Measurements from ENCODE around the gene HOXB3.

HOXB3 gene

DNA sequence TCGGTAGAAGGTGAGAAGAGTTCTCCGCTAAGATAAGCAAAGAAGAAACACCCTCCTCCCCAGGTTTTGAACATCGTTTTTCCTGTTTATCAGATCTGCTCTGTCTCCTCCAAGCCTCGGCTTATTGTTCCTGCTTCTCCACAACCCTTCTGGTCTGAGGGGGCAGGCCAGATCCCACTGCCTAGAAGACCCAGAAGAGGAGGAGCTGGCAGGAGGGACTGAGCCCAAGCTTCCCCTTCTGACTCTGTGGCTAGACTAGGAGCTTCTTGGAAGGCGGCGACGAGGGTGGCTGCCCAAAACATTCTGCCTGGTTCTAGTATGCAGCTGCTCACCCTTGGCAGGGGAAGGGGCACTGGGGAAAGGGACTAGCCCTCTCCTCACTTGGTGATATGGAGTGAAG lies 8.7 kb upstream of the HOXB3 start:
- POLR2A ChIA-PET, result no interaction called here

DNA sequence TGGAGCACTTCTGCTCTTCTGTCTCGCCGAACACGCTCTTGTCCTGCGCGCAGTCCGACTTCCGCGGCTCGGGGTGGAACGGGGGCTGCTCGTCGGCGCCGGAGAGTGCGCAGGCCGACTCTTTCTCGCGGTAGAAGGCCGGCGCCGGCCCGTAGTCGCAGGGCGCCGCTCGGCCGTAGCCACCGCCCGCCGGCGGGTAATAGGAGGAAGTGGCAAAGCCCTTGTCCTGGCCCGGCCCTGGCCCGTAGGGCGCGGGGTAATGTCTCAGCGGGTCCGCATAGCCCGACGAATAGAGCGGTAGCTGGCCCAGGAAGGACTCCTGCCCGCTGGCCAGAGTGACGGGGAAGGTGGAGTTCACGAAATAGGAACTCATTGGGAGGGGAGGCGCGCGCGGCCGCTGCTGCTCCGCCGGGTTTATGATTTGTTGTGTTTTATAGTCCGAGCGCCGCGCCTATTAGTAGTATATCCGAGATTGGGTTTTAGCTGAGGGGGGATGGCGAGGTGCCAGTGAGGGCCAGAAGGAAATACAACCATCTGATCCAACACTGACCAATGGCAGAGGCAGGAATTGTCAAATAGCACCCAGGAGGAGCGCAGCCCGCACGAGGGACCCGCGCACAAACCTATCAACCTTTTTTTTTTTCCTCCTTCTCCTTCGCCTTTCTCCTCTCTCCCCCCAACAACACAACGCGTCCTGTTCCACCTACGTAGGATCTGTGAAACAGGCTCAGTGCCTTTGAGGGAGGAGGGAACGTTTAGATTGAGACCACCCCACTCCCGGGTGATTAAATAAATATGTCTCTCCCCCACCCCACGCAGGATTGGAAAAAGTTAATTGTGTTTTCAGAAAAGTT lies 8.0 kb upstream of the HOXB3 start:
- DNase-seq (ENCODE audit: extremely low spot score), result peak; percentile 59
- ChIA-PET CTCF (interaction anchor here (1.2 to 1.7 kb wide), 4 partner anchors 12 to 335 kb away, joined by 3 to 8 read pairs (median 5); no protein-coding TSS in a partner anchor), POLR2A (no interaction called here)
- TF ChIP-seq, protein P1, sequence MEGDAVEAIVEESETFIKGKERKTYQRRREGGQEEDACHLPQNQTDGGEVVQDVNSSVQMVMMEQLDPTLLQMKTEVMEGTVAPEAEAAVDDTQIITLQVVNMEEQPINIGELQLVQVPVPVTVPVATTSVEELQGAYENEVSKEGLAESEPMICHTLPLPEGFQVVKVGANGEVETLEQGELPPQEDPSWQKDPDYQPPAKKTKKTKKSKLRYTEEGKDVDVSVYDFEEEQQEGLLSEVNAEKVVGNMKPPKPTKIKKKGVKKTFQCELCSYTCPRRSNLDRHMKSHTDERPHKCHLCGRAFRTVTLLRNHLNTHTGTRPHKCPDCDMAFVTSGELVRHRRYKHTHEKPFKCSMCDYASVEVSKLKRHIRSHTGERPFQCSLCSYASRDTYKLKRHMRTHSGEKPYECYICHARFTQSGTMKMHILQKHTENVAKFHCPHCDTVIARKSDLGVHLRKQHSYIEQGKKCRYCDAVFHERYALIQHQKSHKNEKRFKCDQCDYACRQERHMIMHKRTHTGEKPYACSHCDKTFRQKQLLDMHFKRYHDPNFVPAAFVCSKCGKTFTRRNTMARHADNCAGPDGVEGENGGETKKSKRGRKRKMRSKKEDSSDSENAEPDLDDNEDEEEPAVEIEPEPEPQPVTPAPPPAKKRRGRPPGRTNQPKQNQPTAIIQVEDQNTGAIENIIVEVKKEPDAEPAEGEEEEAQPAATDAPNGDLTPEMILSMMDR (IDR thresholded peaks at IDR 0.05; ENCODE audit: control extremely low read depth, extremely low read depth, low read depth, missing control alignments), result no peak

More for the DNA sequence above, 8.7 kb upstream of the HOXB3 start:
- CTCF ChIA-PET, result interaction anchor here (0.8 to 1.7 kb wide), 5 partner anchors 11 to 336 kb away, joined by 3 to 8 read pairs (median 4); no protein-coding TSS in a partner anchor
- TF ChIP-seq, protein P1 (IDR thresholded peaks at IDR 0.05; ENCODE audit: control extremely low read depth, extremely low read depth, low read depth, missing control alignments), result no peak
- no peak for DNase-seq (ENCODE audit: extremely low spot score)

DNA sequence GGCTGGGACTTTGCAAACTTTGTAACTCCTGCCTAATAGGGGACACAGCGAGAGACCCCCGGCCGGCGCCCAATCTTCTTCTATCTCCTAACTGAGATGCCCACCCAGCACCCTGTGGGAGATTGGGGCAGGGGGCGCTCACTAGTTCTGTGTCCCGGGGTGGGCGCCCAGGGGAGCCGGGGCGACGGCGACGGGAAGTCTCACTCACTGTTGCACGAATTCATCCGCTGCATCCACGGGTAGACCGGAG lies 7.4 kb upstream of the HOXB3 start:
- ChIA-PET CTCF (interaction anchor here (1.2 kb wide), 1 partner anchor 21 kb away, joined by 4 read pairs; no protein-coding TSS in a partner anchor), POLR2A (no interaction called here)
- DNase-seq (ENCODE audit: extremely low spot score), result no peak
- TF ChIP-seq, protein P1 (IDR thresholded peaks at IDR 0.05; ENCODE audit: control extremely low read depth, extremely low read depth, low read depth, missing control alignments), result no peak

DNA sequence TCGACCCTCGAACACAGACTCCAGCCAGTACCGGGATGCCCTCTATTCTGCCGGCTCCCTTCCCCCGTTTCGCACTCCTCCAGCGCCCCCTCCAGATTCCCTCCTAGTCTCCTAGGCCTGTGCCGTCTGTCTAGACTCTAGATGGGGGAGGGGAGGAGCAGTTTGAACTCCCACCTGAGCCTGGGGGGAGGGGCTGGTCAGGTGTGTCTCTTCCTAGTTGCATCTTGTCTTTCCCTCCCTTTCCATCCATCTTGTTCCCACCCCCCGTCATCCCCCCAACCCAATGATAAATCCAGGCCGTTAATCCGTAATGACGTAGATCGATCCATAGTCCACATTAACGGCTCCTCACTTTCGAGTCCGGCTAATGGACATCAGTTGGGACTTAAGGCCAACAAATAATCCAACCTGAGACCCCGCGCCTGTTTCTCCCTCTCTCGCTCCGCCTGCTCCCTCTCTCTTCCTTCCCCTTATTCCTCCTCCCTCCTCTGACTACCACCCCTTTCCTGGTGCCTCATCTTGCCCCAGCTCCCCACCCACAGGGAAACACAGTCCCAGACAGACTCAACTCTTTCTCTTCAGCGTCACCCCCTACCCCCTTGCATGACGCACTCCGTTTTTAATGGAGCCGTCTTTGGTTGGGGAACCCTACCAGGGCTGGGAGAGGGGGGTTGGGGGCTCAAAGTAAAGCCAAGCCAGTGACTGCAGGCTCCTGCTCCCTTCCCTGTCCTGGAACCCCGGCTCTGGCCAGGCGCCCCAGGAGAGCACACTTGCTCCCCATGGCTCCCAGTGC lies 6.9 kb upstream of the HOXB3 start:
- DNase-seq (ENCODE audit: extremely low spot score), result no peak
- CTCF ChIA-PET, result interaction anchor here (1.2 kb wide), 1 partner anchor 9 kb away, joined by 3 read pairs; no protein-coding TSS in a partner anchor
- POLR2A ChIA-PET, result no interaction called here

DNA sequence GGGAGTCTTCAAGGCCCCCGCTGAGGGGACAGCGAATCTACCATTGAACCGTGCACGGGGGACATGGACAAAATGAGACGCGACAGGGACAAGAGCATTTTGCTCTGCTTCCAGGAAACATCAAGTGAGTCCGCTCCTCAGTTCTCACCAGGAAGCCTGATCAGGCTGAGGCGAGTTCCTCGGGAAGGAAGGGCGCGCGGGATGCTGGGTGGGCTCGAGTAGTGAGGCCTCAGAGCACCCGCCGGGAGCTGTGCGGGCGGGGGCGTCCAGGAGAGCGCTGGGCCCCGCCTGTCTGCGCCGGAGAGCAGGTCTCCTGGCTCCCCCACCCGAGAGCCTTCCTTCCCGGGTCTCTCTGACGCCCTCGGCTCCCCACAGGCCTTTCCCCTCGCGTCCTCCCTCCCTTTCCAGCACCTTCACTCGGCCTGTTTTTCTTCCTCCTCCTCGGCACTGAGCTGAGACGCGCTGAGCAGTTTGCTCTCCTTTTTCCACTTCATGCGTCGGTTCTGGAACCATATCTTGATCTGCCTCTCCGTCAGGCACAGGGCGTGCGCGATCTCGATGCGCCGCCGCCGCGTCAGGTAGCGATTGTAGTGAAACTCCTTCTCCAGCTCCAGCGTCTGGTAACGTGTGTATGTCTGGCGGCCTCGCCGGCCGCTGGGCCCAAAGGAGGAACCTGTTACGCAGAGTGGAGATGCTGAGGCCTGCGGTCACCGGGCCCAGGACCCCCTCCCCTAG lies 6.1 kb upstream of the HOXB3 start:
- CTCF ChIA-PET, result interaction anchor here (1.0 to 1.7 kb wide), 4 partner anchors 9 to 74 kb away, joined by 3 to 5 read pairs (median 3); no protein-coding TSS in a partner anchor
- TF ChIP-seq, protein P1 (IDR thresholded peaks at IDR 0.05; ENCODE audit: control extremely low read depth, extremely low read depth, low read depth, missing control alignments), result no peak
- no peak for DNase-seq (ENCODE audit: extremely low spot score)
- POLR2A ChIA-PET, result no interaction called here

More for the DNA sequence above, 6.9 kb upstream of the HOXB3 start:
- TF ChIP-seq, protein P1 (IDR thresholded peaks at IDR 0.05; ENCODE audit: control extremely low read depth, extremely low read depth, low read depth, missing control alignments), result no peak
